HEK293 (cell line): ENCODE results near the gene FAM209A.

Experiments
- BCL6B ChIP-seq: fragments of 450-650 bp; formaldehyde crosslinking; IDR thresholded peaks from 2 replicates; pipeline ENCODE4 v1.5.1; 2017; ENCODE audit warnings: missing biosample characterization, missing genetic modification characterization
- GFI1B ChIP-seq: fragments of 450-650 bp; formaldehyde crosslinking; IDR thresholded peaks from 2 replicates; pipeline ENCODE4 v1.5.1; 2016; ENCODE audit warnings: missing biosample characterization, missing genetic modification characterization
- MYNN ChIP-seq: fragments of 450-650 bp; formaldehyde crosslinking; IDR thresholded peaks from 2 replicates; pipeline ENCODE4 v1.5.1; 2016; ENCODE audit warnings: missing biosample characterization, missing genetic modification characterization, borderline replicate concordance
- SP7 ChIP-seq: fragments of 450-650 bp; formaldehyde crosslinking; IDR thresholded peaks from 2 replicates; pipeline ENCODE4 v1.5.1; 2016; ENCODE audit warnings: missing biosample characterization, missing genetic modification characterization
- ZFP69B ChIP-seq: fragments of 450-650 bp; formaldehyde crosslinking; IDR thresholded peaks from 2 replicates; pipeline ENCODE4 v1.5.1; 2016; ENCODE audit warnings: missing biosample characterization, missing genetic modification characterization
- ZIC2 ChIP-seq: fragments of 450-650 bp; formaldehyde crosslinking; IDR thresholded peaks from 2 replicates; pipeline ENCODE4 v1.5.1; 2016; ENCODE audit warnings: missing biosample characterization, missing genetic modification characterization
- ZNF157 ChIP-seq: fragments of 450-650 bp; formaldehyde crosslinking; IDR thresholded peaks from 2 replicates; pipeline ENCODE4 v1.5.1; 2016; ENCODE audit warnings: missing biosample characterization, missing genetic modification characterization
- ZNF175 ChIP-seq: fragments of 450-650 bp; formaldehyde crosslinking; IDR thresholded peaks from 2 replicates; pipeline ENCODE4 v1.5.1; 2016; ENCODE audit warnings: missing biosample characterization, missing genetic modification characterization
- ZNF23 ChIP-seq: fragments of 450-650 bp; formaldehyde crosslinking; IDR thresholded peaks from 2 replicates; pipeline ENCODE4 v1.5.1; 2016; ENCODE audit warnings: missing biosample characterization, missing genetic modification characterization, borderline replicate concordance
- ZNF266 ChIP-seq: fragments of 450-650 bp; formaldehyde crosslinking; IDR thresholded peaks from 2 replicates; pipeline ENCODE4 v1.5.1; 2016; ENCODE audit warnings: missing biosample characterization, missing genetic modification characterization, low read depth
- ZNF311 ChIP-seq: fragments of 450-650 bp; formaldehyde crosslinking; IDR thresholded peaks from 2 replicates; pipeline ENCODE4 v1.5.1; 2017; ENCODE audit warnings: missing biosample characterization, missing genetic modification characterization, borderline replicate concordance
- ZNF48 ChIP-seq: fragments of 450-650 bp; formaldehyde crosslinking; IDR thresholded peaks from 2 replicates; pipeline ENCODE4 v1.5.1; 2016; ENCODE audit warnings: missing biosample characterization, missing genetic modification characterization
- ZNF544 ChIP-seq: fragments of 450-650 bp; formaldehyde crosslinking; IDR thresholded peaks from 2 replicates; pipeline ENCODE4 v1.5.0; 2017; ENCODE audit warnings: missing biosample characterization, missing genetic modification characterization
- ZNF548 ChIP-seq: fragments of 450-650 bp; formaldehyde crosslinking; IDR thresholded peaks from 2 replicates; pipeline ENCODE4 v1.5.1; 2016; ENCODE audit warnings: missing biosample characterization, missing genetic modification characterization
- ZNF624 ChIP-seq: fragments of 450-650 bp; formaldehyde crosslinking; IDR thresholded peaks from 2 replicates; pipeline ENCODE4 v1.5.1; 2017; ENCODE audit warnings: missing biosample characterization, missing genetic modification characterization
- ZNF654 ChIP-seq: fragments of 450-650 bp; formaldehyde crosslinking; IDR thresholded peaks from 2 replicates; pipeline ENCODE4 v1.5.1; 2016; ENCODE audit warnings: low read depth, missing biosample characterization, missing genetic modification characterization
- ZNF660 ChIP-seq: fragments of 450-650 bp; IDR thresholded peaks from 2 replicates; pipeline ENCODE4 v1.5.1; 2018; ENCODE audit warnings: missing biosample characterization, mild to moderate bottlenecking, missing genetic modification characterization
- ZNF664 ChIP-seq: fragments of 450-650 bp; formaldehyde crosslinking; IDR thresholded peaks from 2 replicates; pipeline ENCODE4 v1.5.1; 2016; ENCODE audit warnings: missing biosample characterization, missing genetic modification characterization
- ZNF692 ChIP-seq: fragments of 450-650 bp; formaldehyde crosslinking; IDR thresholded peaks from 2 replicates; pipeline ENCODE4 v1.5.1; 2016; ENCODE audit warnings: missing biosample characterization, missing genetic modification characterization
- ZNF76 ChIP-seq: fragments of 450-650 bp; formaldehyde crosslinking; IDR thresholded peaks from 2 replicates; pipeline ENCODE4; 2016; ENCODE audit warnings: low read depth, missing biosample characterization, missing genetic modification characterization, borderline replicate concordance
- ZNF777 ChIP-seq: fragments of 450-650 bp; formaldehyde crosslinking; IDR thresholded peaks from 2 replicates; pipeline ENCODE4 v1.5.1; 2017; ENCODE audit warnings: missing biosample characterization, missing genetic modification characterization, borderline replicate concordance
- ZNF837 ChIP-seq: fragments of 450-650 bp; formaldehyde crosslinking; IDR thresholded peaks from 2 replicates; pipeline ENCODE4 v1.5.1; 2016; ENCODE audit warnings: missing biosample characterization, missing genetic modification characterization
- ZSCAN23 ChIP-seq: fragments of 450-650 bp; formaldehyde crosslinking; IDR thresholded peaks from 2 replicates; pipeline ENCODE4 v1.5.1; 2016; ENCODE audit warnings: missing biosample characterization, missing genetic modification characterization
- TF ChIP-seq, protein P1 (sequence below): fragments of 450-650 bp; formaldehyde crosslinking; IDR thresholded peaks from 2 replicates; pipeline ENCODE4 v1.5.1; 2016; ENCODE audit warnings: missing biosample characterization, missing genetic modification characterization, low read depth
- TF ChIP-seq, protein P2 (sequence below): fragments of 450-650 bp; formaldehyde crosslinking; IDR thresholded peaks from 2 replicates; pipeline ENCODE4; 2016; ENCODE audit warnings: missing biosample characterization, missing genetic modification characterization
- TF ChIP-seq, protein P3 (sequence below): sonication (generic); formaldehyde crosslinking; IDR thresholded peaks from 2 replicates; pipeline ENCODE4 v1.8.1; 2022; ENCODE audit warnings: mild to moderate bottlenecking, moderate library complexity, missing genetic modification reagents
- TF ChIP-seq, protein P4 (sequence below): fragments of 450-650 bp; formaldehyde crosslinking; IDR thresholded peaks from 2 replicates; pipeline ENCODE4 v1.5.1; 2016; ENCODE audit warnings: missing biosample characterization, missing genetic modification characterization
- TF ChIP-seq, protein P5 (sequence below): fragments of 450-650 bp; formaldehyde crosslinking; IDR thresholded peaks from 2 replicates; pipeline ENCODE4 v1.5.1; 2016; ENCODE audit warnings: missing biosample characterization, missing genetic modification characterization, borderline replicate concordance
- TF ChIP-seq, protein P6 (sequence below): fragments of 450-650 bp; formaldehyde crosslinking; IDR thresholded peaks from 2 replicates; pipeline ENCODE4 v1.5.1; 2016; ENCODE audit warnings: missing biosample characterization, missing genetic modification characterization

The FAM209A gene

DNA sequence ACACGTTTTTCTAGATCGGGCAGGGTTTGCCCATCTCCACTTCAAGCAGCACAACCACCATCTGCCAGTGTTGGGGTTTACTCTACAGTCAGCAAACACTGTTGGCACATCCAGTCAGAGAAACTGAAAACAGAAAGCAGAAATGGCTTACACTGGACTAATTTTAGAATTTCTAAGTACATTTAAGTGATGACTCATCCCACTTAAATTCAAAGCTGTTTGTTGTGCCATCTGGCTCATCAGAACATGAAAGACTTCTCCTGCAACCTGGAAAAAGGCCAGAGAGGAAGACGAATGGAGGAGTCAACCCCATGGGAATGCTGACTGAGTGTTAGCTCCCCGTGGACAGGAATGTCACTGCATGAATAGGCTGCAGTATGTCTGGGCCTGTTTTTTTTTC is 30.3 kb downstream of the FAM209A start (continued):
- TF ChIP-seq SP7: peak; percentile 84
- TF ChIP-seq ZNF266 (tag by site-specific recombination): no peak
- no peak for TF ChIP-seq GFI1B (tag by site-specific recombination)
- TF ChIP-seq, protein P1, sequence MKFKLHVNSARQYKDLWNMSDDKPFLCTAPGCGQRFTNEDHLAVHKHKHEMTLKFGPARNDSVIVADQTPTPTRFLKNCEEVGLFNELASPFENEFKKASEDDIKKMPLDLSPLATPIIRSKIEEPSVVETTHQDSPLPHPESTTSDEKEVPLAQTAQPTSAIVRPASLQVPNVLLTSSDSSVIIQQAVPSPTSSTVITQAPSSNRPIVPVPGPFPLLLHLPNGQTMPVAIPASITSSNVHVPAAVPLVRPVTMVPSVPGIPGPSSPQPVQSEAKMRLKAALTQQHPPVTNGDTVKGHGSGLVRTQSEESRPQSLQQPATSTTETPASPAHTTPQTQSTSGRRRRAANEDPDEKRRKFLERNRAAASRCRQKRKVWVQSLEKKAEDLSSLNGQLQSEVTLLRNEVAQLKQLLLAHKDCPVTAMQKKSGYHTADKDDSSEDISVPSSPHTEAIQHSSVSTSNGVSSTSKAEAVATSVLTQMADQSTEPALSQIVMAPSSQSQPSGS (tag by site-specific recombination): no peak
- TF ChIP-seq ZNF175: no peak
- no peak for TF ChIP-seq ZNF777 (tag by site-specific recombination)
- TF ChIP-seq, protein P2, sequence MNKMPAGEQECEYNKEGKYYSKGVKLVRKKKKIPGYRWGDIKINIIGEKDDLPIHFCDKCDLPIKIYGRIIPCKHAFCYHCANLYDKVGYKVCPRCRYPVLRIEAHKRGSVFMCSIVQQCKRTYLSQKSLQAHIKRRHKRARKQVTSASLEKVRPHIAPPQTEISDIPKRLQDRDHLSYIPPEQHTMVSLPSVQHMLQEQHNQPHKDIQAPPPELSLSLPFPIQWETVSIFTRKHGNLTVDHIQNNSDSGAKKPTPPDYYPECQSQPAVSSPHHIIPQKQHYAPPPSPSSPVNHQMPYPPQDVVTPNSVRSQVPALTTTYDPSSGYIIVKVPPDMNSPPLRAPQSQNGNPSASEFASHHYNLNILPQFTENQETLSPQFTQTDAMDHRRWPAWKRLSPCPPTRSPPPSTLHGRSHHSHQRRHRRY (tag by site-specific recombination): no peak
- peak; percentile 46; the same call in 1 of the 2 replicates for TF ChIP-seq ZNF76 (tag by site-specific recombination)
- TF ChIP-seq, protein P3, sequence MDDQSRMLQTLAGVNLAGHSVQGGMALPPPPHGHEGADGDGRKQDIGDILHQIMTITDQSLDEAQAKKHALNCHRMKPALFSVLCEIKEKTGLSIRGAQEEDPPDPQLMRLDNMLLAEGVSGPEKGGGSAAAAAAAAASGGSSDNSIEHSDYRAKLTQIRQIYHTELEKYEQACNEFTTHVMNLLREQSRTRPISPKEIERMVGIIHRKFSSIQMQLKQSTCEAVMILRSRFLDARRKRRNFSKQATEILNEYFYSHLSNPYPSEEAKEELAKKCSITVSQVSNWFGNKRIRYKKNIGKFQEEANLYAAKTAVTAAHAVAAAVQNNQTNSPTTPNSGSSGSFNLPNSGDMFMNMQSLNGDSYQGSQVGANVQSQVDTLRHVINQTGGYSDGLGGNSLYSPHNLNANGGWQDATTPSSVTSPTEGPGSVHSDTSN (CRISPR knock-in tag): no peak
- TF ChIP-seq ZNF624 (tag by site-specific recombination): no peak
- no peak for TF ChIP-seq ZIC2 (tag by site-specific recombination)
- TF ChIP-seq ZNF664 (tag by site-specific recombination): no peak
- TF ChIP-seq ZFP69B (tag by site-specific recombination): no peak
- no peak for TF ChIP-seq ZNF548 (tag by site-specific recombination)
- TF ChIP-seq, protein P4, sequence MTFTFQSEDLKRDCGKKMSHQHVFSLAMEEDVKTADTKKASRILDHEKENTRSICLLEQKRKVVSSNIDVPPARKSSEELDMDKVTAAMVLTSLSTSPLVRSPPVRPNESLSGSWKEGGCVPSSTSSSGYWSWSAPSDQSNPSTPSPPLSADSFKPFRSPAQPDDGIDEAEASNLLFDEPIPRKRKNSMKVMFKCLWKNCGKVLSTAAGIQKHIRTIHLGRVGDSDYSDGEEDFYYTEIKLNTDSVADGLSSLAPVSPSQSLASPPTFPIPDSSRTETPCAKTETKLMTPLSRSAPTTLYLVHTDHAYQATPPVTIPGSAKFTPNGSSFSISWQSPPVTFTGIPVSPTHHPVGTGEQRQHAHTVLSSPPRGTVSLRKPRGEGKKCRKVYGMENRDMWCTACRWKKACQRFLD (tag by site-specific recombination): no peak
- peak; percentile 25; the same call in 1 of the 2 replicates for TF ChIP-seq ZNF692 (tag by site-specific recombination)
- TF ChIP-seq, protein P5, sequence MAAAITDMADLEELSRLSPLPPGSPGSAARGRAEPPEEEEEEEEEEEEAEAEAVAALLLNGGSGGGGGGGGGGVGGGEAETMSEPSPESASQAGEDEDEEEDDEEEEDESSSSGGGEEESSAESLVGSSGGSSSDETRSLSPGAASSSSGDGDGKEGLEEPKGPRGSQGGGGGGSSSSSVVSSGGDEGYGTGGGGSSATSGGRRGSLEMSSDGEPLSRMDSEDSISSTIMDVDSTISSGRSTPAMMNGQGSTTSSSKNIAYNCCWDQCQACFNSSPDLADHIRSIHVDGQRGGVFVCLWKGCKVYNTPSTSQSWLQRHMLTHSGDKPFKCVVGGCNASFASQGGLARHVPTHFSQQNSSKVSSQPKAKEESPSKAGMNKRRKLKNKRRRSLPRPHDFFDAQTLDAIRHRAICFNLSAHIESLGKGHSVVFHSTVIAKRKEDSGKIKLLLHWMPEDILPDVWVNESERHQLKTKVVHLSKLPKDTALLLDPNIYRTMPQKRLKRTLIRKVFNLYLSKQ: no peak
- no peak for TF ChIP-seq MYNN
- no peak for TF ChIP-seq ZNF48 (tag by site-specific recombination)
- no peak for TF ChIP-seq ZNF23 (tag by site-specific recombination)
- no peak for TF ChIP-seq ZNF544
- no peak for TF ChIP-seq ZNF837
- no peak for TF ChIP-seq ZNF311 (tag by site-specific recombination)
- TF ChIP-seq ZNF660 (tag by site-specific recombination): no peak
- TF ChIP-seq ZNF157 (tag by site-specific recombination): no peak
- TF ChIP-seq, protein P6, sequence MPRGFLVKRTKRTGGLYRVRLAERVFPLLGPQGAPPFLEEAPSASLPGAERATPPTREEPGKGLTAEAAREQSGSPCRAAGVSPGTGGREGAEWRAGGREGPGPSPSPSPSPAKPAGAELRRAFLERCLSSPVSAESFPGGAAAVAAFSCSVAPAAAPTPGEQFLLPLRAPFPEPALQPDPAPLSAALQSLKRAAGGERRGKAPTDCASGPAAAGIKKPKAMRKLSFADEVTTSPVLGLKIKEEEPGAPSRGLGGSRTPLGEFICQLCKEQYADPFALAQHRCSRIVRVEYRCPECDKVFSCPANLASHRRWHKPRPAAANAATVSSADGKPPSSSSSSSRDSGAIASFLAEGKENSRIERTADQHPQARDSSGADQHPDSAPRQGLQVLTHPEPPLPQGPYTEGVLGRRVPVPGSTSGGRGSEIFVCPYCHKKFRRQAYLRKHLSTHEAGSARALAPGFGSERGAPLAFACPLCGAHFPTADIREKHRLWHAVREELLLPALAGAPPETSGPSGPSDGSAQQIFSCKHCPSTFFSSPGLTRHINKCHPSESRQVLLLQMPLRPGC (tag by site-specific recombination): peak; percentile 83
- TF ChIP-seq BCL6B (tag by site-specific recombination): no peak
- TF ChIP-seq ZSCAN23 (tag by site-specific recombination): no peak
- TF ChIP-seq ZNF654: no peak
